Prostate gland (tissue), 2 donors: ENCODE data around the gene ITGAX. TPM values are rescaled to one million over a fixed set of nuclear protein-coding genes. Genes with fewer than 3 reads are reported as not detected.

Experiments used
- DNase-seq: peaks from one replicate; pipeline ENCODE4 v3.0.0-alpha.2; 2019; ENCODE audit warnings: low spot score
- H3K27ac ChIP-seq, 2 donors: fragments of 200-600 bp; sonication (generic); 2 replicates each; pipeline ENCODE4 v1.5.1; 2017 to 2019
- H3K27me3 ChIP-seq: fragments of 200-600 bp; sonication (generic); replicated peaks from 2 replicates; pipeline ENCODE4 v1.5.1; 2019; ENCODE audit not compliant: insufficient read depth
- H3K36me3 ChIP-seq, 2 donors: fragments of 200-600 bp; sonication (generic); 1 replicate in 1 of 2; 2 replicates in 1 of 2; pipeline versions ENCODE4 v1.5.1 to v1.8.1; 2017 to 2019
- H3K4me1 ChIP-seq: fragments of 200-600 bp; sonication (generic); replicated peaks from 2 replicates; pipeline ENCODE4 v1.5.1; 2019
- H3K4me3 ChIP-seq, 2 donors: fragments of 200-600 bp; sonication (generic); 2 replicates each; pipeline ENCODE4 v1.5.1; 2017 to 2019
- H3K9me3 ChIP-seq: fragments of 200-600 bp; sonication (generic); 2 replicates; pipeline ENCODE4 v1.5.1; 2017
- CTCF ChIP-seq, 4 experiments: fragments of 200-600 bp in 2 of 4; fragments of 450-650 bp in 2 of 4; sonication (generic) in 2 of 4; IDR thresholded peaks; 1 replicate in 3 of 4; 2 replicates in 1 of 4; pipeline ENCODE4 v1.5.1; 2016 to 2019; ENCODE audit warnings: antibody characterized with exemption in 4 of 4, mild to moderate bottlenecking in 2 of 4, moderate library complexity in 2 of 4
- POLR2A ChIP-seq: fragments of 450-650 bp; IDR thresholded peaks from one replicate; pipeline ENCODE4 v1.6.1; 2016; ENCODE audit warnings: antibody characterized with exemption, mild to moderate bottlenecking
- POLR2AphosphoS5 ChIP-seq: sonication (generic); formaldehyde crosslinking; IDR thresholded peaks from one replicate; pipeline ENCODE4 v1.6.1; 2017; ENCODE audit warnings: antibody characterized with exemption
- WGBS: methylation state at CpG from one replicate; pipeline ENCODE4 v1.1.5; 2018; 5-methylcytosine and 5-hydroxymethylcytosine counted together
- intact Hi-C: fragments of 100-400 bp; cut with DNase I; formaldehyde crosslinking; loops from one replicate; pipeline ENCODE4 v1.14.2; 2022
- total RNA-seq, 2 donors: library from RNA; depleted of rRNA; stranded (reverse); fragments of >200 nt; gene quantifications; one replicate each; pipeline ENCODE4 v1.1.0, GENCODE V29; 2016

ITGAX gene
- total RNA-seq, 2 donors from 2014 or later, result 2.0 to 3.7 TPM

- no peak for DNase-seq
- Histone ChIP-seq H3K9me3 (no peaks in the 10 kb centered on the region), H3K27me3 (no peaks in the 10 kb centered on the region), H3K4me1 (no peaks in the 10 kb centered on the region), H3K4me3 (no peak overlapping the region), H3K36me3 (no peaks in the 10 kb centered on the region), H3K27ac (no peak overlapping the region)
- no peak for TF ChIP-seq CTCF (IDR thresholded peaks at IDR 0.05)
- TF ChIP-seq POLR2AphosphoS5, result no peak
- no peak for TF ChIP-seq POLR2A
- intact Hi-C loops, result no loop called here
- 70% methylated on average over 9 of the region's 9 CpGs for WGBS
Measured at GRCh38 chr16:31404353-31405064, 49.5 kb downstream of the ITGAX start.

DNA sequence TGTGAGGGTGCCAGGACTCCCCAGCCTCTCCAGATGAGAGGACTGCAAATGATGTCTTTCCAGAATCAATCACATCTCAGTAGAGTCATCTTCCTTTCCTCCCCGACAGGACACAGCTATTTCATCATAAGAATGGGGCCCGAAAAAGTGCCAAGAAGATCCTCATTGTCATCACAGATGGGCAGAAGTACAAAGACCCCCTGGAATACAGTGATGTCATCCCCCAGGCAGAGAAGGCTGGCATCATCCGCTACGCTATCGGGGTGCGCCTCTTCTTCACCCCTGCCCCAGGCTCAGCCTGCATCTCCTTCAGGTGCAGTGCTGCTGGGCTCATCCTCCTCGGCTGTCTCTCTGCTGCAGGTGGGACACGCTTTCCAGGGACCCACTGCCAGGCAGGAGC lies 52.4 kb downstream of the ITGAX start:
- no peak overlapping the region for H3K27ac ChIP-seq
- no peak overlapping the region for H3K4me3 ChIP-seq
- TF ChIP-seq POLR2A (no peak), POLR2AphosphoS5 (no peak), CTCF (IDR thresholded peaks at IDR 0.05) (no peak)
- WGBS, result 80% methylated on average over 8 of the region's 8 CpGs
- no peak for DNase-seq
- H3K36me3 ChIP-seq, result no peaks in the 10 kb centered on the region
- no peaks in the 10 kb centered on the region for H3K4me1 ChIP-seq
- no peaks in the 10 kb centered on the region for H3K27me3 ChIP-seq
- H3K9me3 ChIP-seq, result no peaks in the 10 kb centered on the region
- intact Hi-C loops, result no loop called here

- H3K9me3 ChIP-seq, result no peaks in the 10 kb centered on the region
- DNase-seq, result no peak
- no peak for TF ChIP-seq CTCF (IDR thresholded peaks at IDR 0.05)
- TF ChIP-seq POLR2AphosphoS5, result no peak
- no peak for TF ChIP-seq POLR2A
- no peaks in the 10 kb centered on the region for H3K36me3 ChIP-seq
- no peak overlapping the region for H3K4me3 ChIP-seq
- no peak overlapping the region for H3K27ac ChIP-seq
- H3K4me1 ChIP-seq, result no peaks in the 10 kb centered on the region
- WGBS, result 40% methylated on average over 3 of the region's 3 CpGs
- no peaks in the 10 kb centered on the region for H3K27me3 ChIP-seq
- intact Hi-C loops, result no loop called here
Measured at GRCh38 chr16:31409433-31409832, 54.5 kb downstream of the ITGAX start.

- Histone ChIP-seq H3K4me1 (no peaks in the 10 kb centered on the region), H3K4me3 (no peak overlapping the region), H3K9me3 (no peaks in the 10 kb centered on the region), H3K27me3 (no peaks in the 10 kb centered on the region), H3K36me3 (no peaks in the 10 kb centered on the region), H3K27ac (no peak overlapping the region)
- no peak for DNase-seq
- WGBS, result 77% methylated on average over 9 of the region's 9 CpGs
- intact Hi-C loops, result no loop called here
- TF ChIP-seq POLR2A (no peak), CTCF (IDR thresholded peaks at IDR 0.05) (no peak), POLR2AphosphoS5 (no peak)
Measured at GRCh38 chr16:31410082-31410481, 55.1 kb downstream of the ITGAX start.
